Astrocyte (in vitro differentiated cells and primary cell): Measurements from ENCODE around the gene CSGALNACT2. TPM values are rescaled to one million over a fixed set of nuclear protein-coding genes. Genes with fewer than 3 reads are reported as not detected.

Experiments used
- DNase-seq: peaks from one replicate; pipeline ENCODE4 v3.0.0-alpha.2; 2010; ENCODE audit warnings: low read depth
- FAIRE-seq: peaks from 2 replicates; lab custom pipeline; 2011; peaks lifted over from hg19 to GRCh38; lab: Jason Lieb, UNC
- H2AFZ ChIP-seq: 2 replicates; pipeline ENCODE4 v1.6.0; 2012; ENCODE audit warnings: low read depth, low read length, inconsistent platforms
- H3K27ac ChIP-seq: 2 replicates; pipeline ENCODE4 v1.5.1; 2011; ENCODE audit warnings: low read depth, low read length, inconsistent platforms
- H3K27me3 ChIP-seq: 2 replicates; pipeline ENCODE4 v1.6.0; 2011; ENCODE audit warnings: low read length, inconsistent platforms; ENCODE audit not compliant: insufficient read depth
- H3K36me3 ChIP-seq: 2 replicates; pipeline ENCODE4 v1.5.1; 2011; ENCODE audit warnings: low read length, inconsistent platforms; ENCODE audit not compliant: insufficient read depth
- H3K4me1 ChIP-seq: 2 replicates; pipeline ENCODE4 v1.5.1; 2011; ENCODE audit warnings: low read length, inconsistent platforms; ENCODE audit not compliant: insufficient read depth
- H3K4me2 ChIP-seq: 2 replicates; pipeline ENCODE4 v1.6.0; 2012; ENCODE audit warnings: low read length, inconsistent platforms
- H3K4me3 ChIP-seq: 2 replicates; pipeline ENCODE4 v1.5.1; 2011; ENCODE audit warnings: low read depth, mild to moderate bottlenecking, low read length, inconsistent platforms; ENCODE audit not compliant: insufficient read depth
- H3K79me2 ChIP-seq: 2 replicates; pipeline ENCODE4 v1.6.0; 2012; ENCODE audit warnings: mild to moderate bottlenecking, low read length, inconsistent platforms; ENCODE audit not compliant: insufficient read depth
- H3K9ac ChIP-seq: 2 replicates; pipeline ENCODE4 v1.6.0; 2012; ENCODE audit warnings: mild to moderate bottlenecking, low read length, inconsistent platforms
- H3K9me3 ChIP-seq: 2 replicates; pipeline ENCODE4 v1.5.1; 2012; ENCODE audit warnings: low read depth, mild to moderate bottlenecking, low read length, inconsistent platforms; ENCODE audit not compliant: insufficient read depth
- H4K20me1 ChIP-seq: 2 replicates; pipeline ENCODE4 v1.6.0; 2012; ENCODE audit warnings: low read length, inconsistent platforms; ENCODE audit not compliant: insufficient read depth
- H3K27ac Mint-ChIP-seq: one replicate; pipeline ENCODE4 v1.8.0; 2021; ENCODE audit warnings: mild to moderate bottlenecking, mixed read lengths; ENCODE audit not compliant: unreplicated experiment
- H3K27me3 Mint-ChIP-seq: one replicate; pipeline ENCODE4 v1.8.0; 2021; ENCODE audit warnings: low read depth, mixed read lengths; ENCODE audit not compliant: unreplicated experiment
- H3K36me3 Mint-ChIP-seq: one replicate; pipeline ENCODE4 v1.8.0; 2021; ENCODE audit warnings: low read depth, mixed read lengths; ENCODE audit not compliant: unreplicated experiment
- H3K4me1 Mint-ChIP-seq: one replicate; pipeline ENCODE4 v1.8.0; 2021; ENCODE audit warnings: low read depth, mixed read lengths; ENCODE audit not compliant: unreplicated experiment
- H3K4me3 Mint-ChIP-seq: one replicate; pipeline ENCODE4 v1.8.0; 2021; ENCODE audit warnings: mild to moderate bottlenecking, moderate library complexity, mixed read lengths; ENCODE audit not compliant: unreplicated experiment
- H3K9me3 Mint-ChIP-seq: one replicate; pipeline ENCODE4 v1.8.0; 2021; ENCODE audit warnings: mild to moderate bottlenecking, mixed read lengths; ENCODE audit not compliant: unreplicated experiment
- EZH2 ChIP-seq: IDR thresholded peaks from 2 replicates; pipeline ENCODE4 v1.6.1; 2012; ENCODE audit warnings: mild to moderate bottlenecking, low read length, inconsistent platforms; ENCODE audit not compliant: insufficient read depth
- total RNA-seq: library from RNA; stranded (reverse); gene quantifications from 2 replicates; pipeline ENCODE4 v1.2.1, GENCODE V29; 2021
- TF ChIP-seq, protein P1 (sequence below): IDR thresholded peaks from 2 replicates; pipeline ENCODE4 v1.5.1; 2011; ENCODE audit warnings: low read depth, mild to moderate bottlenecking, inconsistent platforms, low read length, moderate library complexity; ENCODE audit not compliant: insufficient read depth

The CSGALNACT2 gene
- total RNA-seq, 1 donor from 2014 or later = 28.5 TPM

DNA sequence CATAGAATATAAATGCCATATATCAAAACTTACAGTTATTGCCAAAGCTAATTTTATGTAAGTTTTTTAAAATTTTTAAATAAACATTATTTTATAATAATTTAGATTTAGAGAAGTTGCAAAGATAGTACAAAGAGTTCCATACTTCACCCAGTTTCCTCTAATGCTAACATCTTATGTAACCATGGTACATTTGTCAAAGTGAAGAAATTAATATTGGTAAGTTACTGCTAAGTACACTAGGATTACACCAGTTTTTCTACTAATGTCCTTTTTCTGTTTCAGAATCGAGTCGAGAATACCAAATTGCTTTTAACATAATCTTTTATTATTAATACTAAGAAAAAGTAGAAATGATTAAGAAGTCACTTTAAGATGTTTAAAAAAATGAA is 29.2 kb downstream of the CSGALNACT2 start:
- peaks cover 22% of the 10 kb centered on the region for H3K4me1 Mint-ChIP-seq
- H3K9me3 ChIP-seq = no peaks in the 10 kb centered on the region
- H3K79me2 ChIP-seq = peaks cover 12% of the 10 kb centered on the region
- H3K9me3 Mint-ChIP-seq = no peaks in the 10 kb centered on the region
- peaks cover 8% of the 10 kb centered on the region for H3K36me3 Mint-ChIP-seq
- TF ChIP-seq, protein P1, sequence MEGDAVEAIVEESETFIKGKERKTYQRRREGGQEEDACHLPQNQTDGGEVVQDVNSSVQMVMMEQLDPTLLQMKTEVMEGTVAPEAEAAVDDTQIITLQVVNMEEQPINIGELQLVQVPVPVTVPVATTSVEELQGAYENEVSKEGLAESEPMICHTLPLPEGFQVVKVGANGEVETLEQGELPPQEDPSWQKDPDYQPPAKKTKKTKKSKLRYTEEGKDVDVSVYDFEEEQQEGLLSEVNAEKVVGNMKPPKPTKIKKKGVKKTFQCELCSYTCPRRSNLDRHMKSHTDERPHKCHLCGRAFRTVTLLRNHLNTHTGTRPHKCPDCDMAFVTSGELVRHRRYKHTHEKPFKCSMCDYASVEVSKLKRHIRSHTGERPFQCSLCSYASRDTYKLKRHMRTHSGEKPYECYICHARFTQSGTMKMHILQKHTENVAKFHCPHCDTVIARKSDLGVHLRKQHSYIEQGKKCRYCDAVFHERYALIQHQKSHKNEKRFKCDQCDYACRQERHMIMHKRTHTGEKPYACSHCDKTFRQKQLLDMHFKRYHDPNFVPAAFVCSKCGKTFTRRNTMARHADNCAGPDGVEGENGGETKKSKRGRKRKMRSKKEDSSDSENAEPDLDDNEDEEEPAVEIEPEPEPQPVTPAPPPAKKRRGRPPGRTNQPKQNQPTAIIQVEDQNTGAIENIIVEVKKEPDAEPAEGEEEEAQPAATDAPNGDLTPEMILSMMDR = no peak
- no peak overlapping the region for H3K27ac Mint-ChIP-seq
- no peak overlapping the region for H3K4me3 ChIP-seq
- no peak overlapping the region for H3K27ac ChIP-seq
- H4K20me1 ChIP-seq = peaks cover 4% of the 10 kb centered on the region
- H3K27me3 Mint-ChIP-seq = no peaks in the 10 kb centered on the region
- H3K27me3 ChIP-seq = no peaks in the 10 kb centered on the region
- H3K36me3 ChIP-seq = no peaks in the 10 kb centered on the region
- H3K4me2 ChIP-seq = no peak overlapping the region
- no peak for FAIRE-seq
- H3K9ac ChIP-seq = no peak overlapping the region
- no peak for DNase-seq
- H3K4me3 Mint-ChIP-seq = no peak overlapping the region
- no peak overlapping the region for H2AFZ ChIP-seq
- H3K4me1 ChIP-seq = no peaks in the 10 kb centered on the region

DNA sequence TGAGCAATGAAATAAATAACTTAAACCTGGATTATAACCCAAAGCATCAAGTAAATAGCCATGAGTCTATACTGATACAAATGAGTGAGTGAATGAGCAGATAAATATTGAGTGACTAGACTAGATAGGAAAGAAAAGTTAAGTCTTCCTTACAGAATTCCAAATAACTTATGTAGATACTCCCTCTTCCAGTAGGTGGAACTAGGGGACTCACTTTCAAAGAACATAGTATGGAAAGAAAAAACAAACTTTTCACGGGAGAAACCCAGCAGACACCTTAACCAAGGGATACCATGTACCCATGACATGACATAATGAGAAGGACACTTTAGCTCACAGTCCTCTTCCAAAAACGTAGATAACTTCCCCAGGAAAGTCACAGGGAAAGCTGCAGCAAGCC is 32.2 kb downstream of the CSGALNACT2 start:
- H3K4me1 Mint-ChIP-seq = peaks cover 27% of the 10 kb centered on the region
- H3K36me3 Mint-ChIP-seq = peaks cover 10% of the 10 kb centered on the region
- no peaks in the 10 kb centered on the region for H3K27me3 ChIP-seq
- peaks cover 5% of the 10 kb centered on the region for H3K79me2 ChIP-seq
- H3K36me3 ChIP-seq = peaks cover 2% of the 10 kb centered on the region
- TF ChIP-seq, protein P1 = peak; percentile 14
- no peak for TF ChIP-seq EZH2
- H3K4me1 ChIP-seq = no peaks in the 10 kb centered on the region
- no peaks in the 10 kb centered on the region for H3K9me3 Mint-ChIP-seq
- H3K27me3 Mint-ChIP-seq = no peaks in the 10 kb centered on the region
- no peak for DNase-seq
- peak overlapping the region; percentile 35 for H3K27ac Mint-ChIP-seq
- no peaks in the 10 kb centered on the region for H3K9me3 ChIP-seq
- no peak overlapping the region for H3K27ac ChIP-seq
- peaks cover 4% of the 10 kb centered on the region for H4K20me1 ChIP-seq
- no peak overlapping the region for H3K4me2 ChIP-seq
- no peak overlapping the region for H3K4me3 Mint-ChIP-seq
- no peak overlapping the region for H3K9ac ChIP-seq
- no peak for FAIRE-seq
- H3K4me3 ChIP-seq = no peak overlapping the region
- no peak overlapping the region for H2AFZ ChIP-seq

DNA sequence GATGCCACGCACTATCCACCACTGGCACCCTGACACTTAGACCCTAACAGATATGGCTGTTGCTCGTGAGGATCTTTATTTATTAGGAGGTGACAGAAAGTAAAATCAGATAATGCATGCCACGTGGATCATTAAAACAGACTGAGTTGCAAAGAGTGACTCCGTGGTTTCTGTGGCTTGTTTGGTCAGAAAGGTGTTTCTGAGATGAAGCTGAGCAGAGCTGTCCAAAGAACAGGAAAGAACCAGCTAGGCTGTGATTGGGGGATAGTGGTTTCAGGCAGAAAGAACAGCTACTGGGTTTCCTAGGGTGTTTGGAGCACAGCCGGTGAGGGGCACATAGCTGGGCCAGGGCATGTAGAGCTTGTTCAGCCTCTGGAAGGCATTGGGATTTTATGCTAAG is 34.4 kb downstream of the CSGALNACT2 start:
- no peak overlapping the region for H3K4me2 ChIP-seq
- H3K4me3 Mint-ChIP-seq = no peak overlapping the region
- H3K79me2 ChIP-seq = peaks cover 5% of the 10 kb centered on the region
- peaks cover 4% of the 10 kb centered on the region for H4K20me1 ChIP-seq
- no peak for FAIRE-seq
- H3K27me3 ChIP-seq = no peaks in the 10 kb centered on the region
- H3K9me3 Mint-ChIP-seq = no peaks in the 10 kb centered on the region
- H3K4me1 ChIP-seq = no peaks in the 10 kb centered on the region
- peaks cover 11% of the 10 kb centered on the region for H3K36me3 ChIP-seq
- H3K4me1 Mint-ChIP-seq = peaks cover 27% of the 10 kb centered on the region
- H3K4me3 ChIP-seq = no peak overlapping the region
- no peak overlapping the region for H3K27ac ChIP-seq
- no peaks in the 10 kb centered on the region for H3K9me3 ChIP-seq
- H3K27me3 Mint-ChIP-seq = no peaks in the 10 kb centered on the region
- peak overlapping the region; percentile 94 for H3K27ac Mint-ChIP-seq
- TF ChIP-seq, protein P1 = no peak
- no peak for TF ChIP-seq EZH2
- H3K9ac ChIP-seq = no peak overlapping the region
- H3K36me3 Mint-ChIP-seq = peaks cover 16% of the 10 kb centered on the region
- no peak overlapping the region for H2AFZ ChIP-seq
- no peak for DNase-seq
